ENCODE measurements around the gene HYAL4. TPM values are rescaled to one million over a fixed set of nuclear protein-coding genes. Genes with fewer than 3 reads are reported as not detected.

The HYAL4 gene
- total RNA-seq, 1 donor, result not detected

- Histone ChIP-seq H3K27me3 (ENCODE audit: insufficient read depth, low read length) (no peaks in the 10 kb centered on the region), H3K4me1 (ENCODE audit: insufficient read depth, low read length) (no peaks in the 10 kb centered on the region), H3K4me3 (ENCODE audit: low read length) (no peak overlapping the region), H3K9me3 (ENCODE audit: low read depth, low read length) (no peaks in the 10 kb centered on the region)
Measured at GRCh38 chr7:123918309-123918708, 73.3 kb downstream of the HYAL4 start.

- H3K4me1 ChIP-seq (ENCODE audit: insufficient read depth, low read length), result no peaks in the 10 kb centered on the region
- no peak overlapping the region for H3K4me3 ChIP-seq (ENCODE audit: low read length)
- no peaks in the 10 kb centered on the region for H3K27me3 ChIP-seq (ENCODE audit: insufficient read depth, low read length)
- no peaks in the 10 kb centered on the region for H3K9me3 ChIP-seq (ENCODE audit: low read depth, low read length)
Measured at GRCh38 chr7:123923599-123923998, 78.6 kb downstream of the HYAL4 start.

GRCh38 chr7:123924941-123925340 is 80.0 kb downstream of the HYAL4 start, which contains the start of gene SPAM1:
SPAM1 (plus strand) TSS chr7:123925241; CDS start chr7:123953571, 28,330 bp downstream.
- Histone ChIP-seq H3K27me3 (ENCODE audit: insufficient read depth, low read length) (no peaks in the 10 kb centered on the region), H3K4me1 (ENCODE audit: insufficient read depth, low read length) (no peaks in the 10 kb centered on the region), H3K4me3 (ENCODE audit: low read length) (no peak within 1 kb of the TSS), H3K9me3 (ENCODE audit: low read depth, low read length) (no peaks in the 10 kb centered on the region)

Other genes starting within 250 kb of the HYAL4 start
- not detected for gene ASB15, start 243.3 kb upstream of the HYAL4 start, total RNA-seq
- gene LMOD2, start 189.3 kb upstream of the HYAL4 start, total RNA-seq, result not detected
- 12.1 TPM for gene WASL, start 96.2 kb upstream of the HYAL4 start, total RNA-seq
- not detected for gene SPAM1, start 80.1 kb downstream of the HYAL4 start, total RNA-seq
- gene TMEM229A, start 187.9 kb downstream of the HYAL4 start, total RNA-seq, result not detected

Data from mononuclear cell (primary cell).